UCSD-AML1 (cell line): Measurements from ENCODE around the gene INPP5D.

Experiments
- DNase-seq: peaks from one replicate; lab custom pipeline; 2025; ENCODE audit not compliant: unreplicated experiment; lab: John Stamatoyannopoulos, UW

Gene INPP5D

DNA sequence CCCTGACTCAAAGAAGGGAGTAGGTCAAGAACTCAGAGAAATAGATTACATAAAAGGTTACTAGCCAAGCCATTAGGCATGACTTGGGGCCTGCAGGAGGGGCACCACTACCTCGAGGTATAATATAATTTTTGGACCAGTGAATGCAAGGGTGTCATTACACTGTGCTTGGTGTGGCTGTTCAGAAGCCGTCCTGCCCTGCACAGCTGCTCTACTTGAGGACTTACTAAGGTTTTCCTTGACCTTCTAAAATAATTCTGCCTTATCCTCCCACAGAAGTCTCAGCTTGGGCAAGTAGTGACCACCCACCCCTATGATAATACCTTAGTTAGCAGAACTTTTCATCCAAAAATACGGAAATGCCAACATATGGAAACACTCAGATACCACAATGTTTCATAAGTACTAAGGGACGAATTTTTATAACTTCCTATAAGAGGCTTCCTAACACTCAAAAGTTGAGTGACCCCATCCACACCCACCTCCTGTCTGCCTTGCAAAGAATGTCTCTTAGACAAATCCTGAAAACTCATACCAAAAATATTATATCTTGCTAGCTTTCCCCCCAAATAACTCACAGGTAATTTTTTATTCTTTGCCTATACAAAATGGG, 173.6 kb downstream of the INPP5D start:
- DNase-seq, result no peak

DNA sequence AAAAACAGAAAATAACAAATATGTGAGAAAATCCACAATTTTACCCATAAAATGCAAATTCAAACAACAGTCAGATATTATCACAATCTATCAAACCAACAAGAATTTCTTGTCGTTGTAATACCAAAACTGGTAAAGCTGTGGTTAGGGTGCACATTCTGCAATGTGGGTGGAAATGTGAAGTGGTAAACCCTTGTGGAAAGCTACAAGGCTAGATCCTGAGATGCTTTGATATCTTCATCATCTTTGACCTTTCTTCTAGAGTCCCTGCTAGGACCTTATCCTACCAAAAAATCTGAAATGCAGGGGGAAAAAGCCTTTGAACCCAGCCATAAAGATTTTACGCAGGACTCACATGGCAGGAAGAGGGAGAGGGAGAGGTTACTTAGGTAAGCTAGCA, 174.1 kb downstream of the INPP5D start:
- DNase-seq, result no peak

GRCh38 chr2:233234996-233235395, 174.9 kb downstream of the INPP5D start:
- DNase-seq, result no peak

DNA sequence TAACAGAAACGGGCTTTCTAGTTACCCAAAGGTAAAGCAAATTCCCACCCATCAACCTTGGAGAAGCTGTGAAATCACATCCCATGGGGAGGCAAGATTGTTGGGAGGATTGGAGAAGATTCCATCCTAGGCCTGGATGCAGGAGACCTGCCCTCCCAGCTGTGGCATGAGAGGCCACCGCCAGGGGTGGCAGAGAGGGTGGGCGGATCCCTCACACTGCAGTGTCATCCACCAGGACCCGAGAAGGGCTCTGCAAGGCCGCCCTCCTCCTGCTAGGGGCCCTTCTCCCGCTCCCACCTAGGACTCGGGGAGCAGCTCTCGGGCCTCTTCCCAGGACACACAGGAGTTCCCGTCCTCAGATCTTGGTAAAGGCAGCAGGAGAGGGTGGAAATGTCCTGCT, 175.8 kb downstream of the INPP5D start:
- no peak for DNase-seq

DNA sequence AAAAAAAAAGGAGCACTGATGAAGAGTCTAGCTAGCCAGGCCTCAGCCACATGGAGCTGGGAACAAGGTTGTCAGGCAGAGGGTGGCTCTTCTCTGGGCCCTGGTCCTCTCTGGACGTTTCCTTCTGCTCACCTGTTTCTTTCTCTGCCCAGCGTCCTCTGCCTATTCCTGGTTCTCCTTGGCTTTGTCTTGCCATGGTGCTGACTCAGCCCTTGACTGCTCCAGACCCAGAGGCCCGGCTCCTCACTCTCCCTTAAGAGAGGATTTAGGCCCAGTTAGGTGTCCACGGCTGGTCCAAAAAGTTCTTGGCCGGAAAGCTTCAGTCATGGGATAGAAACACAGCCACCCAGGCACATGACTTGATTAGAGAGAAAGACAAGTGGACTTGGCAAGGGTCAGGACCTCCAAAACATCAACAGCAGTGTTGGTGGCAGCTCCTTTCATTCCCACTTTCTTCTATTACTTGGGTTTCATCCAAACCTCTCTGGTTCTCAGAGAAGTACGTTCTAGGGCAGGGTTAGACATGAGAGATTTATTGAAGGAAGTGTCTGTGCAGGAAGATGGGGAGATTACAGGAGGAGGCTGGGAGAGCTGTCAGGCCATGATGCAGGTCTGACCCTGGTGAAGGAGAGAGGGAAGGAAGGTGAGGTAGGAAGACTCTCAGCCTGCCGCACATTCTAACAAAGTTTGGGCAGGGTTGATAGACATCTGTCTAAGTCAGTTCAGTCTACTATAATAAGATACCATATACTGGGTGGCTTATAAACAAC, 176.9 kb downstream of the INPP5D start:
- DNase-seq, result no peak

DNA sequence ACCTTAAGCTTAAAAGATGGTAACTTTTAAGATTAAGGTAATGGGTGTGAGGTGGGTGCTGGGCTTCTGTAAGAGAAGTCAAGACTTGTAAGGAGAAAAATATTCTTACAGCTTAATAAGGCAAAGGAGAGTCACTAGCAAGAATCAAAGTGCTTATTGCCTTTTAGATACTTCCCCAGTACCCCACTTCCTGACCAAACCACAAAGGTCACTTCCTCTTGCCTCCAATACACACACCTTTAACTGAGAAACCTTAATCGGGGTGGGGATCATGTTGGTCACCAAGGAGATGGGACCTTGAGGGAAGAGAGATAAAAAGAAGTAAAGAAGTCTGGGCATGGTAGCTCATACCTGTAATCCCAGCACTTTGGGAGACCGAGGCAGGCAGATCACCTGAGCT, 180.8 kb downstream of the INPP5D start:
- no peak for DNase-seq

- no peak for DNase-seq
These were observed 181.7 kb downstream of the INPP5D start for GRCh38 chr2:233241803-233242202.

GRCh38 chr2:233242231-233242927, 182.2 kb downstream of the INPP5D start:
- no peak for DNase-seq

DNA sequence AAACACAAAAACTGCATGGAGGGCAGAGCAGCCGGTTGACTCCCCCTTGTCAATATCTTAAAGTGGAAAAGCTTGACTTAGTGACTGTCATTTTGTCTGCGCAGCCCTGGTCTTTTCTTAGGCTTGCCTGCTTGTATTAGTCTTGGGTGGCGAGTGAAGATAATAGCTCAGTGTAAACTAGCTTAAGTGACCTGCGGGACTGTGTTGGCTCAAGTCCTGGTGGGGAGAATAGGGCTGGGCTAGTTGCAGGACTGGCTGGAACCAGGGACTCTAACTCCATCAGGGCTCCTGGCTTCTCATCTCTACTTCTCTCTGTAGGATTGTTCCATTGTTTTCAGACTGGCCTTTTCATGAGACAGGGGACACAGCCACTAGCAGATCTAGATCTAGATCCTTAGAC, 183.2 kb downstream of the INPP5D start:
- DNase-seq, result no peak

- DNase-seq, result no peak
These were observed 184.7 kb downstream of the INPP5D start for GRCh38 chr2:233244818-233245217.

GRCh38 chr2:233245406-233245805, 185.3 kb downstream of the INPP5D start:
- DNase-seq, result no peak

- no peak for DNase-seq
These were observed 187.0 kb downstream of the INPP5D start for GRCh38 chr2:233247116-233247515.

DNA sequence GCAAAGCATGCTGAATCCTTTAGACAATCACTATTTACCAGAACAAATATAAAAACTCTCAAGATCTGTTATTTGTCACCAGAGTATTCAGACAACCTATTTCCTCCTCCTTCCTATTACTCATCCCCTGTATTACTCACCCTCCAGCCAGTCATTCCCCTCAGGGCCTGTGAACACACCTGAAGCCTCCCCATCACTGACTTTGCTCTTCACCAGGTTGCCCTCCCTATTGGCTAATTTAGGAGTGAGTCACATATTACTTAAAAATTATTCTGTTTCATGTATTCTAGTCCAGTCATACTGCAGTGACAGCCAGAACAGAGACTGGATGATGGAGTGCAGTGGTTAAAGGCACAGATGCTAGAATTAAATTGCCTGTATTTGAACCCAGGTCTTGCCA, 187.6 kb downstream of the INPP5D start:
- DNase-seq, result no peak

- peak; percentile 26 for DNase-seq
These were observed 188.9 kb downstream of the INPP5D start for GRCh38 chr2:233248999-233249398.

- no peak for DNase-seq
These were observed 190.4 kb downstream of the INPP5D start for GRCh38 chr2:233250568-233250967.

- DNase-seq, result no peak
These were observed 190.8 kb downstream of the INPP5D start for GRCh38 chr2:233250985-233251305.

DNA sequence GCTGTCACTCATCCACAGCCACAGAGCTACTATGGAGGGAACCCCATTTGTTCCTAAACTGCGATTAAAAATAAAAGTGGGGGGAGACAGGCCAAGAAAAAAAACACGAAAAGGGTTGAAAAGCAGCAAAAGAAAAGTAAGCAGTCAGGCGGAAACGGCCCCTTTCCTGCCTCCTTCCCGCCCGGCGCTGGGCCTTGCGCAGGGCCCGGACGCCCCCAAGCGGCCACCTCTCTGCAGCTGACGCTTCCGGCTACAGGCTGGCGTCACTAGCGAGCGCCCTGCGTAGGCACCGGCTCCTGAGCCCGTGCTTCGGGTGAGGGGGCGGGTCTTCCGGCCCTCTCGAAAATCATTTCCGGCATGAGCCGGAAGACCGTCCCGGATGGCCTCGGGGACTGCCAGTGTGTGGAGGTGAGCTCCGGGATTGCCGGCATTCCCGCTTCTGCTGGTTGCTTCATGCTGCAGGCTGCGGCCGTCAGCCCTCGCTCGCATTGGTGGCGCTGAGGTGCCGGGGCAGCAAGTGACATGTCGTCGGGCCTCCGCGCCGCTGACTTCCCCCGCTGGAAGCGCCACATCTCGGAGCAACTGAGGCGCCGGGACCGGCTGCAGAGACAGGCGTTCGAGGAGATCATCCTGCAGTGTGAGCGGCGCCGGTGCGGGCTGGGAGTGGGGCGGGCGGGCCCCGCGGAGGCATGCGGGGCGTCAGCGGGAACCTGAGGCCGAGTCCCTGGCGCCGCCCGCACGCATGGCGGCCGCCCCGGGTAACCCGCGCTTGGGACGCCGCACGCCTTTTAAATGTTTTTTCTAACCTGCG, 191.4 kb downstream of the INPP5D start, which contains the start of gene ATG16L1:
TSS of gene ATG16L1 (plus strand) at position 368 of the 811 bp plus-strand sequence. CDS start at position 523, 155 bp downstream.
- DNase-seq, result peak; percentile 97

DNA sequence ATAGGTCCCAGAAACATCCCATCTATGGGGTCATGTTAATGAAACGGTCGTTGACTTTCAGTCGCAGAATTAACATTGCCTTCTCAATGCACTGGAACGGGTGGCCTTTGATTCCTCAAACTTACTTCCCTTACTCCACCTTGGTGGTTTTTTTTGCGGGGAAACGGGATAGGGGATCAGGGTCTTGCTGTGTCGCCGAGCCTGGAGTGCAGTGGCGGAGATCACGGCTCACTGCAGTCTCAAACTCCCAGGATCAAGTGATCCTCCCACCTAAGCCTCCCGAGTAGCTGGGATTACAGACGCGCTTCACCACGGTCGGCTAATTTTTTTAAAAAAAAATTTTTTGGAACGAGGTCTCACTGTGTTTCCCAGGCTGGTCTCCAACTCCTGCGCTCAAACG, 192.1 kb downstream of the INPP5D start:
- no peak for DNase-seq

DNA sequence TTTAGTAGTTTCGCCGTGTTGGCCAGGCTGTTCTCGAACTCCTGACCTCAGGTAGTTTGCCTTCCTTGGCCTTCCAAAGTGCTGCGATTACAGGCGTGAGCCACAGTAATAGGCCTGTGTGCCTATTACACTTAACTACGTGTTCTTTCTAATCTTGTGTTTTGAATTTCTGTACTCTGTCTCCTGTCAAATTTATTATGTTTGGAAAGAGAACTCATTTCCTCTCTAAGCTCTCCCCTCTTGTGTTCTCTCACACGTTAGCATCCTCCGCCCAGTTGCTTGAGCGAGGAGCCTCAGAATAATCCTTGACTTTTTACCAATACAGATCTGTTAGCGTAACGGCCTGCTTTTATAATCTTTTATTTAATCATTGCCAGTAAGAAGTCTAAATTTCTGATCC, 195.0 kb downstream of the INPP5D start:
- DNase-seq, result no peak

DNA sequence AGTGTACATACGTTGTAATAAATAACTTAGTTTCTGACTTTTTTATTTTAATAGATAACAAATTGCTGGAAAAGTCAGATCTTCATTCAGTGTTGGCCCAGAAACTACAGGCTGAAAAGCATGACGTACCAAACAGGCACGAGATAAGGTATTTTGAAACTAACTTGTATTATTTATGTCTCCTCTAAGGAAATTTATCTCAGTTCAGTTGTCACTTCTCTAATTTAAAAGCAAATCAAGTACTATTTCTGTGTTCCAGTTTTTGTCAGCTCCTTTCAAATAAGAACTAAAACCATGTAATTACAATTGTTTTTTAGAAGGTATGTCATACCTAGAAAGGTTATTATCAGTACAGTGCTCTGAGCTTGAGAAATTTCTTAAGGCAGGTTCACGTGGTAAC, 195.9 kb downstream of the INPP5D start:
- DNase-seq, result no peak
